ENCODE results near the gene CCL4L2. TPM values are rescaled to one million over a fixed set of nuclear protein-coding genes. Genes with fewer than 3 reads are reported as not detected.
"Not testable (repeated sequence)": the region's sequence is repeated elsewhere in the genome, so short reads cannot be mapped to it uniquely, and the experiment has no call there.

The CCL4L2 gene
- total and polyA plus RNA-seq, 2 of the 8 experiments (the other 6 are each of a cell fraction or from before 2014, with no cell fraction given) = not detected

DNA sequence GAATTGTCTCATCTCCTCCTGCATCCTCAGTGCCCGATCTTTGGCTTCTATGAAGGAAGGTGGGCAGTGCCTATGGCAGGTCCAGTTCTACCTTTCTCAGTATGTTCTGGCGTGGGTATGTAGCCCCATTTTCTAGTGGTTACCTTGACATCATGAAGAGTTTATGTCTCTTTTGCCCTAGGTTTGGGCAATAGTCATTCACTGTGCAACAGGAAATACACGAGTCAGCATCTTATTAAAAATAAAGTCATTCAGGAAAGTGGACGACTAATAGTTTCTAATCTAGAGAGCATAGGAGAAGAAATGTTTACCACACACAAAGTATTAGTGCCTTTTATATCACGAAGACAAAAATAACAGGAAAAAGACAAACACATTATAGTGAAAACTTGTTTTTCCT lies 20.9 kb upstream of the CCL4L2 start:
- H4K8ac ChIP-seq (ENCODE audit: extremely low read depth, insufficient read depth, low read length); H3K23ac ChIP-seq (ENCODE audit: insufficient read length); H3K9ac ChIP-seq (replicated peaks in 1 of 4; ENCODE audit: extremely low read depth in 1 of 4, low read depth in 3 of 4, low read length in 3 of 4); H4K91ac ChIP-seq (replicated peaks; ENCODE audit: insufficient read length, low read length); FAIRE-seq; H3K4me3 ChIP-seq (ENCODE audit: extremely low read depth in 1 of 4, insufficient read depth in 2 of 4, low read depth in 3 of 4, low read length in 4 of 4); H3K27me3 ChIP-seq (replicated peaks in 1 of 4; ENCODE audit: control insufficient read depth in 3 of 4, extremely low read depth in 1 of 4, insufficient read depth in 3 of 4, low read length in 3 of 4); H2AFZ ChIP-seq (ENCODE audit: low read length); H3K9me3 ChIP-seq (ENCODE audit: insufficient read depth in 2 of 2, low read depth in 1 of 2, low read length in 1 of 2); H2BK120ac ChIP-seq (replicated peaks; ENCODE audit: low read depth, low read length); H3K18ac ChIP-seq (ENCODE audit: extremely low read depth, low read length); H3K36me3 ChIP-seq (ENCODE audit: control insufficient read depth in 2 of 4, insufficient read depth in 4 of 4, low read length in 3 of 4); H3K27ac ChIP-seq (ENCODE audit: low read depth, low read length); H3K4ac ChIP-seq (replicated peaks; ENCODE audit: insufficient read length, low read depth, low read length); H3K56ac ChIP-seq (replicated peaks; ENCODE audit: insufficient read length, low read depth, low read length); H2BK12ac ChIP-seq (ENCODE audit: low read depth, low read length); H3K79me1 ChIP-seq (ENCODE audit: low read depth, low read length); H2BK20ac ChIP-seq (ENCODE audit: low read length); POLR2A ChIA-PET (ENCODE audit: partially characterized antibody); H2AK5ac ChIP-seq (ENCODE audit: low read depth, low read length); H3K79me2 ChIP-seq (ENCODE audit: control insufficient read depth in 1 of 2, insufficient read depth in 2 of 2, low read length in 2 of 2); H4K20me1 ChIP-seq (replicated peaks in 1 of 2; ENCODE audit: control insufficient read depth in 1 of 2, insufficient read depth in 2 of 2, low read length in 2 of 2); CTCF ChIA-PET (ENCODE audit: partially characterized antibody); DNase-seq (ENCODE audit: low read depth in 1 of 2, low spot score in 2 of 2); H2BK15ac ChIP-seq (ENCODE audit: low read length); H3K4me2 ChIP-seq (ENCODE audit: insufficient read depth in 1 of 2, low read depth in 2 of 2, low read length in 2 of 2); H2BK5ac ChIP-seq (ENCODE audit: low read depth, low read length); H3K23me2 ChIP-seq (ENCODE audit: low read depth, low read length); H3K14ac ChIP-seq (ENCODE audit: insufficient read length); H4K5ac ChIP-seq (ENCODE audit: insufficient read length, low read depth, low read length); H3K4me1 ChIP-seq (replicated peaks in 1 of 4; ENCODE audit: control insufficient read depth in 3 of 4, insufficient read depth in 4 of 4, low read length in 3 of 4): not testable (repeated sequence)
- peak; percentile 32; the same call in 1 of the 2 replicates for TF ChIP-seq MAFK (IDR thresholded peaks at IDR 0.05; ENCODE audit: low read depth, low read length)
- 87% methylated on average over 5 of the region's 5 CpGs; no CpG with 5 or more reads in 1 of the 2 experiments for WGBS, 2 experiments (ENCODE audit: extremely low coverage in 1 of 2, insufficient coverage in 1 of 2, insufficient read length in 1 of 2, insufficient replicate concordance in 2 of 2, low coverage in 1 of 2, low lambda C conversion rate in 2 of 2, missing lambda C conversion rate in 1 of 2)

Measured in H1 (cell line).